DMS 273 treated with DMSO at 0.1 percent for 48 hours (cell line): ENCODE data around the gene EDN1.
A peak's percentile ranks its signal among the peaks of the same experiment; 100 is the strongest.

Source experiments
- DNase-seq: peaks from one replicate; lab custom pipeline; 2025; lab: John Stamatoyannopoulos, UW

The EDN1 gene

GRCh38 chr6:12289933-12290820 is at the start of gene EDN1:
EDN1 (plus strand) TSS chr6:12290361; CDS start chr6:12290630, 269 bp downstream.
- DNase-seq = peak; percentile 34

DNA sequence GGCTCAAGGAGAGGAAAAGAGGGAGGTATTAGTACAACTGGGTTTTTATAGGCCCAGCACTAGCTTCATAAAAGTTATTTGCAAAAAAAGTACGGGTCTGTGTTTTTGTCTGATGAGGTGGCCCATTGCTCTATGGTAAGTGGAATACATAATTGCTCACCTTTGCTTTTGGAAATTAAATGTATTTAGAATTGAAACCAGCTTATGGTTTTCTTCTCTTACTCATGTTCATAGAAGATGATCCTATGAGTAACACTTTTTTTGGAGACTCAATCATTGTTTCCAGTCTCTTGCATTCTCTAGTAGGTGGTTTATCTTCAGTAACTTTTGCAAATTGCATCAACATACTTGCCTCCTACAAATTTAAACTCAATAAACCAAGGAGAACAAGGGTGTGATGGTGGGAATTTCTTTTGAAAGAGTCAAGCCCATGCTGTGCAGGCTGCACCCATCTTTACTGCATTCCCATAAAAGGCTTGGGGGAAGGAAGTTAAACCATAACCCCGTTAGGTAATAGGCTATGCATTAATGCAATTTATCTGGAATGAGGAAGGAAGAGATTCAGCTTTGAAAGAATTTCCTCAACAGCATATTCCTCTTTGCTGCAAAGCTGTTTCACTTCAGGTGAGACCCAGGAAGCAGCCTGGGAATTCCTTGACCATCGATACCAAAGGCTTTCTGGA is 48.5 kb upstream of the EDN1 start:
- no peak for DNase-seq

- no peak for DNase-seq
These were observed 47.0 kb upstream of the EDN1 start for GRCh38 chr6:12243169-12243568.

GRCh38 chr6:12245360-12245759 is 44.8 kb upstream of the EDN1 start:
- DNase-seq = no peak

DNA sequence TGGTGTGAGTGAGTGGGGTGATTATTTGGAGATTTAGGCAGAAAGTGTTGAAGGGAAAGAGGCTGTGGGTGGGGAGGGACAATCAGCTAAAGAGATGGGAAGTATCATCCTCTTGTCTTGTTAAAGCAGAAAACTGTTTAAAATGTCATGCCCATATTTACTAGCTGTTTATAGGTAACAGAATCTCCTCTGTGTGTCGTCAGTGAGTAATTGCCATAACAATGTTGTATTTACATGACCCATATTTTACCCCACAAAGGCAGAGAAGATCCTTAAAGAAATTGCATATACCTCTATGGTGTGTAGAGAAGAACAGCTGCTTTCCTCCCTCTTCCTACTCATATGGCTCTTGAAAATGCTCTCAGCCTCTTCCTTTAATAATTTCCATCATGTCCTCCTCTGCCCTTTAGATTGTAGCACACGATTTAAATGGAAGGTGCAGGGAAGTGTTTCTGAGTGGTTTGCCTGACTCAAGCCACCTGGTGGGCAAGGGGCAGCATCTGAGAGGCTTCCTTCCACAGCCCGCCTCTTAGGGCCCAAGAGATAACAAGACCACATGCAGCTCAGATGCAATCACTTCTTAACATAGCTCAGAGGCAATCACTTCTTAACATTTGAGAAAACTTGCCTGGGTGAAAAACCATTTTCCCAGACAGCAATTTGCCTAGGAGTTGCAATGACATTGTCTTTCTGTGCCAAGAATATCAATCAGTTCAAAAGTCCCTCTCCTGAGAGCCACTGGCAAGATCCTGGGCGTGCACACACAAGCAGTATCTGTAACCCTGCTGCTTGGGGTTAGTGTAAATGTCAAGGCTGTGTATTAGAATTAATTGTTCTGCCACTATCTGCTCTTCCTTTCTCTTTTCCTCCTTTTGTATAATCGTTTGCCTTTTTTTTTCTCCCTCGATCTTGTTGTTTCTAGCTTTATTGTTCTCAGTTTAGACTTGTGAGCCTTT is 44.1 kb upstream of the EDN1 start:
- DNase-seq = no peak

GRCh38 chr6:12246900-12247299 is 43.3 kb upstream of the EDN1 start:
- DNase-seq = no peak

- DNase-seq = no peak
These were observed 40.4 kb upstream of the EDN1 start for GRCh38 chr6:12249541-12250382.

DNA sequence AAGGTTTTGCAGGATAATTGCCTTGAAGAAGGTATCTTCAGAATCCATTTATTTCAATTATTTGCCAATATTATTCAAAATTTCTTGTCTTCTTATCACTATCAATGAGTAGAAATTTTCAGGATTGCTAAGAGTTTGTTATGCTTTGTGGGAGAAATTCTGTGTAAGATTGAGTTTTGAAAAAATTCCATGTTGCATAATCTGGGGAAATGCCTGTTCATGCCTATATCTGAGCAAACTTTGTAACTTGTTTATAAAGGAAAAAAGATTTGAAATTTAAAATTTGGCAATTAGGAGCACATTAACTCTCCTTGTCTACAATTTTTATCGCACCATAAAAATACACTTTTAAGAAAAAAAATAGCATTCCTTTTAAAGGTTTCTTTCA is 39.8 kb upstream of the EDN1 start:
- DNase-seq = no peak

DNA sequence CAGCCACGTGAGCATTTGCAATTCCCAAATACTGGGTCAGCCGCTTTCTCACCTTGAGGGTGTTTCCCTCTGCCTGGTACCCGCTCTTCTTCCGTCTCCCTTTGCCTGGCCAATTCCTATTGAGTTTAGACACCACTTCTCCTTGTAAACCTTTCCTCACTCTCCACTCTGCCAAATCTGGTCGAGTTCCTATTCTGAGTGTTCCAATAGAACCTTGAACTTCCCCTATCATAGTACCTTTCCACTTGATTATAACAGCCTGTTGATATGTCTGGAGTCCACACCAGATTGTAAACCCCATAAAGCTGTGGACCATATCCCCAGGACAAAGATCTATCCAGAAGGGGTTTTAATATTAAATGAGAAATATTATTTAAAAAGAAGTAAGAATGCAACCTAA is 36.0 kb upstream of the EDN1 start:
- DNase-seq = no peak

DNA sequence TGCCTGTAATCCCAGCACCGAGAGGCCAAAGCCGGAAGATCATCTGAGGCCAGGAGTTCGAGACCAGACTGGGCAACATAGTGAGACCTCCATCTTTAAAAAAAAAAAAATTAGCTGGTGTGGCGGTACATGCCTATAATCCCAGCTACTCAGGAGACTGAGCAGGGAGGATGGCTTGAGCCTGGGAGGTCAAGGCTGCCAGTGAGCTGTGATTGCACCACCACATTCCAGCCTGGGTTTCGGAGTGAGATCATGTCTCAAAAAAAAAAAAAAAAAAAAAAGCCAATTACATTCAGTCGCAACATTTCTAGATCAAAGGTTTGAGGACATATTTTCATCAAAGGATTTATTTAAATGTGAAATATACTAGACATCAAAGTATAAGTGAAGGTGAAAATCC is 32.0 kb upstream of the EDN1 start:
- DNase-seq = no peak

GRCh38 chr6:12258591-12259075 is 31.5 kb upstream of the EDN1 start:
- no peak for DNase-seq

GRCh38 chr6:12260458-12261093 is 29.6 kb upstream of the EDN1 start:
- DNase-seq = no peak

DNA sequence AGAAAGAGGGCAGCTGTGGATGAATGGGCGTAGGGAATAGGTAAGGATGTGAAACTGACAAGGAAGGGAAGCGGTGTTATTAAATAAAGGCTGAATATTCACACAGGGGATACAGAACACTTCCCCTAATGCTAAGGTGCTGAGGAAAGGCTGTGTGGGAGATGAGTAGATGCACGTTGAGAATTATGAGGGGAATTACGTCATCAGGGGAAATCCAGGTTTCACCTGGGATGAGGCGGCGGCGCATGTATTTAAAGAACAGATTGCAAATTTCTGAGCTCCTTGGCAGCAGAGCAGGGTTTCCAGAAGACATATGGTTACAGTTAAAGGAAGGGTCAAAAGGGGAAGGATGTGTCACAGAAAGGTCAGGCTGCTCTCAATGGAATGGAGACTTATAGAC is 28.7 kb upstream of the EDN1 start:
- no peak for DNase-seq

GRCh38 chr6:12262236-12263061 is 27.7 kb upstream of the EDN1 start:
- no peak for DNase-seq

GRCh38 chr6:12263403-12263802 is 26.8 kb upstream of the EDN1 start:
- DNase-seq = no peak

DNA sequence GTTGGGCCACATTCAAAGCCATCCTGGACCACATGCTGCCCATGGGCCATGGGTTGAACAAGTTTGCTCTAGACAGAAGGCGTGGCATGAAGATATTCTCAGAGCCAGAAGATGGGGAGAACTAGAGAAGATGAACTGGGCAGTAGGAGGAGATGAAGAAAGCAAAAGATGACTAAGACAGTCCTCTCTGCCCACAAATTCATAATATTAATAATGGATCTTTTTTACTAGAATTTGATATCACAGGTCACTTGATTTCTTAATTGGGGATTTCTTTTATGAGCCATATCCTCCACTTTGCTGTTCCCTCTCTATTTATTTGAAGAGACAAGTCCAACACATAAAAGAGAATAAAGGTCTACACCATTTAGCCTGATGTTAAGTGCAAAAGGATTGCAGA is 25.5 kb upstream of the EDN1 start:
- DNase-seq = no peak

DNA sequence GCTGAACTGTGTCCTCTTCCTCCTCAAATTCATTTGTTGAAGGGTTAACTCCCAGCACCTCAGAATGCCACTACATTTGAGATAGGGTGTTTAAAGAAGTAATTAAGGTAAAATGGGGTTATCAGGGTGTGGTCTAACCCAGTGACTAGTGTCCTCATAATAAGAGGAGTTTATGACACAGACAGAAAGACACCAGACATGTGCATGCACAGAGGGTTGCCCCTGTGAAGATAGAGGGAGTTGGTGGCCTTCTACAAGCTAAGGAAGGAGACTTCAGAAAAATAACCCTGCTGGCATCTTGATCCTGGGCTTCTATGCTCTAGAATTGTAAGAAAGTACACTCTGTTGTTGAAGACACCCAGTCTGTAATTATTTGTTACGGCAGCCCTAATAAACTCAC is 24.9 kb upstream of the EDN1 start:
- DNase-seq = no peak

DNA sequence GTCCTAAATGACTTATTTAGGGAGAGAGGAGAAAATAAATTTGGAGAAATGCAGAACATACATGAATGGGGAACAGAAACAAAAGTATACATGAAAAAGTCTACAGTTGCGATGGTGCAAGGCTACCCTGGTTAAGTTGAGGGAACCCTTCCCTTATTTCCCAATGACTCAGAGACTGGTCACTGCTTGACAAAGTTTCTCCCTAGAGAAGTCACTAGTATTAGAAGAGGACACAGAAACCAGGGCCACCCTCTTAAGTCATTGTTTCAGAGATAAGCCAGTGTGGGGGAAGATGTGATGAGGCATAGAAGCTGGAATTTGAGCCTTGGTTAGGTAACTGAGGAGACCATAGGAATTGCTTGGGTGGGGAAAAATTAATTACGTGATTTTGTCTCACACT is 24.4 kb upstream of the EDN1 start:
- no peak for DNase-seq

- no peak for DNase-seq
These were observed 23.6 kb upstream of the EDN1 start for GRCh38 chr6:12266571-12266970.

GRCh38 chr6:12269110-12269509 is 21.1 kb upstream of the EDN1 start:
- no peak for DNase-seq
